GM18498 (cell line): Measurements from ENCODE around the gene RAP1GDS1.

ENCODE experiments used
- ATAC-seq: cut with Tn5 transposase; IDR thresholded peaks from one replicate; pipeline ENCODE4 v1.9.1; 2021; ENCODE audit warnings: mild to moderate bottlenecking, moderate library complexity; ENCODE audit not compliant: unreplicated experiment

RAP1GDS1 gene, protein sequence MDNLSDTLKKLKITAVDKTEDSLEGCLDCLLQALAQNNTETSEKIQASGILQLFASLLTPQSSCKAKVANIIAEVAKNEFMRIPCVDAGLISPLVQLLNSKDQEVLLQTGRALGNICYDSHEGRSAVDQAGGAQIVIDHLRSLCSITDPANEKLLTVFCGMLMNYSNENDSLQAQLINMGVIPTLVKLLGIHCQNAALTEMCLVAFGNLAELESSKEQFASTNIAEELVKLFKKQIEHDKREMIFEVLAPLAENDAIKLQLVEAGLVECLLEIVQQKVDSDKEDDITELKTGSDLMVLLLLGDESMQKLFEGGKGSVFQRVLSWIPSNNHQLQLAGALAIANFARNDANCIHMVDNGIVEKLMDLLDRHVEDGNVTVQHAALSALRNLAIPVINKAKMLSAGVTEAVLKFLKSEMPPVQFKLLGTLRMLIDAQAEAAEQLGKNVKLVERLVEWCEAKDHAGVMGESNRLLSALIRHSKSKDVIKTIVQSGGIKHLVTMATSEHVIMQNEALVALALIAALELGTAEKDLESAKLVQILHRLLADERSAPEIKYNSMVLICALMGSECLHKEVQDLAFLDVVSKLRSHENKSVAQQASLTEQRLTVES

DNA sequence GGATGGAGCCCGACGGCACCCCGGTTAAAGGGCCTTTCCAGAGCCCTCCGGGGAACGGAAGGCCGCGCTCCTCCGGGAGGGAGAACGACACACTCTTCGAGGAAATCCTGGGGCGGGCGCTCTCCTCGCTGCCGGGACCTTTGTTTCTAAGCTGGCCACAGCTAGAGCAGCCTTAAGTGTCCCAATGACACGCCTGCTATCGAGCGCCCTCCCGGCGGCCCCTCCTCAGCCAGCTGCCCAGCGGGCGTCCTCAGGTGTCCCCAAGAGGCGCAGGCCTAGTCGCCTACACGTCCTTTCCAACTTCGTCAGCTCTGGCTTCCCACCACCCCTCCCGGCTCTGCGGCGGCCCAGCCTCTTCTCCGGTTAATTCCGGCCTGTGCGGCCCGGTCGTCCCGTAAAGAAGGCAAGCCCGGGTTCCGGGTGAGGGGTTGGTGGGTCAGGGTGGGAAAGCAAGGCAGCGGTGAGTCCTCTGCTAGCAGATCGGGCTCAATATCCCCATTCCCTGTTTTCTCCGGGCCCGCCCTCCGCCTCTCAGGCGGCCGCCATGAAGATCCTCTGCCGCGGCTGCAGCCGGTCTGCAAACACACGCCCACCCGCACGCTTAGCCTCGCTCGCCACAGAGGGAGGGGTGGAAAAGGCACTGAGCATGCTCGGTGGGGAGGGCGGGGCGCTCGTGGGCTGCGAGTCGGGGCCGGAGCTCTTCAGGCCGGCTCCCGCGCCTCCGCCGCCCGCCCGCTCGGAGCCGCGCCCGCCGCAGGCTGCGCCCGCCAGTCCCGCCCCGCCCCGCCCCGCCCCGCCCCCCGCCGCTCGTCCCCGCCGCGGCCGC lies at the start of gene RAP1GDS1:
Gene RAP1GDS1, plus strand, starts transcription at position 806 of the 826 bp plus-strand sequence. CDS start 182 bp downstream, outside the sequence.
- peak; percentile 91 for ATAC-seq

DNA sequence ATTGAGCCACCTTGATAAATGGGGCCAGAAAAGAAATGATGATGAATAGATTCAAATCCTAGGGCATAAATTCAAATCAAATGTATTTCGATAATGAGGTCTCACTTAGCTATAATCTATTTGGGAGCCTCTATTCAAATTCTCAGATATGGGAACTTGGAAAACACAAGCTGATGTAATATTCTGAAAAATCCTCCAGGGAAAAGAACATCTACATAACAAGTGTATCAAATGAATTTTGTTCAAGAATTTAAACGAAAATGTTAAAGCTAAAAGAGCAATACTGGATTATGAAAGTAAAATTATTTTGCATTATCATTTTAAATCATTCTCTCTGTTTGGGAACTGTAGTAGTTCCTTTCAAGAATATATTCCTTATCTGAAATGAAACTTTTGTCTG lies 38.9 kb upstream of the RAP1GDS1 start:
- ATAC-seq, result no peak

DNA sequence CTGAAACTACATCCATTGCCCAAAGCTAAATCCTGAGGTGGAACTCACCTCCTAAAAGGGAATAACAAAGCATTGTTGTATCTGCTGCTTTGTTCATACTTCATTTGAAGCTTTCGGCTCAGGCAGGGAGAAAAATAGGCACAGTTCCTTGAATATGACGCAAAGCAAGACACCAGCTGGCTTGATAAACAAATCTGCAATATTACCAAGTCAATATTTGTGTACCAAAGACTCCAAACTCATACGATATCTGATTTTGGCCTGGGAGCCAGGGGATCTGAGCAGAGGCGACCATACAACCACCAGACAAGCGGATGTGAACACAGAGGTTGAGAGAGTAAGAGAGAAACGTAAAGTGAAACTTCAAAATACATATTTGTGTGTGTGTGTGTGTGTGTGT lies 34.8 kb upstream of the RAP1GDS1 start:
- no peak for ATAC-seq

DNA sequence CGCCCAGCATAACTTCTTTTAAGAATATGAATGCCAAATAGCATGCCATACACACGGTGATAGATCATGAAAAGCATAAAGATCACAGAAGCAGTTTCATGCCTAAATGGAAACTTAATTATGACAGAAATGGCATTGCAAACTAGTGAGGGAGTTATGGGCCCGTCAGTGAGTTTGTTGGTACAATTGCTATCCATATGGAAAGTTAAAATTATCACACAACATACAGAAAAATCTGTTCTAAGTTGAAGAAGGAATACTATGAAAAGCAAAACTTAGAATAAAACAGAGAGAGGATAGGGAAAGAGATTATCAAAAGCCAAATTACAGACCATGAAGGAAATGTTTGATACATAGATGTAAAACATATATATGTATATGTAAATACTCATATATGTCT lies 30.2 kb upstream of the RAP1GDS1 start:
- ATAC-seq, result no peak

DNA sequence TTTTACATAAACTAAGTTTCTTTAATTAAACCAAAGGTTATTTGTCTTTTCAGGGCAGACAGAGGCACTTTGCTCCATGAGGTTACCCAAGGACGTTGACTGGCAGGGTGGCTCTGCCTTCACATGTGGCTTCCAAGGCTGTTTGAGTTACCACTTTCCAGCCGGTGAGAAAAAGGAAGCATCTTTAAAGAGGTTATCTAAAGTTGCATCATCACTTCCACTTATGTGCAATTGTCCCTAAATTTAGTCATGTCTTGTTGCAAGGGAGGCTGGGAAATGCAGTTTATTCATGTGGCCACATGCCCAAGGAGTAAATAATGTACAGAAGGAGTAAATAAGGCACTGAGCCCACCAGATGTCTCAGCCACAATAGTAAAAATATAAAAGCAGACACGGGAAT lies 29.0 kb upstream of the RAP1GDS1 start:
- ATAC-seq, result no peak

DNA sequence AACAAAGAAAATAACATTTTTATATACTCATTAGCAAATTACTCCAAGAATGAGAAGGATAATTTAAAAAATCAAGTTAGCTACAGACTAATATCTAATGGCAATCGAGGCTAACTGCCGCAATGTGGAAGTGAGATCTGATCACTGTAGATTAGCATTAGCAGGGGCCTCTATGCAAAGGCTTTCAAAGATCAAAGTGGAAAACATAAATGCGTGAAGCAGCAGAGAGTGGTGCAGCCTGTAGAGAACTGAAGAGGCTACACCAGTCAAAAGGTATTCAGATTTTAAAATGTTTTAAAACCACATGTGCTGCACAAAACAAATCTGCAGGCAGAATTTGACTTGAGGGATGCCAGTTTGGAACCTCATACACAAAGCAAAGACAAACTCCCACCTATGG lies 24.0 kb upstream of the RAP1GDS1 start:
- ATAC-seq, result no peak

DNA sequence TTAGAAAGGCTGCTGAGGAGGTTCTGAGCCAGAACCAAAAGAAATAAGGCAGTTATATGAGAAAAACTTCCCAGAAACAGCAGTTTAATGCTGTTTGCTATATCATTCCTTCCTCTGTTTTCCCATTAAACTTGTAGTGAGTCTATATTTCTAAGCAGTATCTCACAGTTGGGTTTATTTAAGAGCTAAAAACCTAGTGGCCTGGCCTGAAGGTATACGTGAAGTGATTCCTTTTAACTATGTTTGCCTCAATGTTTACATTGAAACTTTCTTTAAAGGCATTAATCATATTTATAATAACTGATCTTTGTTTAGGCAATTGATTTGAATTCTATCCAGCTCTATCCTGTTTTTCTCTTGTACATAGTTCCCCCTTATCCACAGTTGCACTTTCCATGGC lies 19.1 kb upstream of the RAP1GDS1 start:
- ATAC-seq, result no peak

DNA sequence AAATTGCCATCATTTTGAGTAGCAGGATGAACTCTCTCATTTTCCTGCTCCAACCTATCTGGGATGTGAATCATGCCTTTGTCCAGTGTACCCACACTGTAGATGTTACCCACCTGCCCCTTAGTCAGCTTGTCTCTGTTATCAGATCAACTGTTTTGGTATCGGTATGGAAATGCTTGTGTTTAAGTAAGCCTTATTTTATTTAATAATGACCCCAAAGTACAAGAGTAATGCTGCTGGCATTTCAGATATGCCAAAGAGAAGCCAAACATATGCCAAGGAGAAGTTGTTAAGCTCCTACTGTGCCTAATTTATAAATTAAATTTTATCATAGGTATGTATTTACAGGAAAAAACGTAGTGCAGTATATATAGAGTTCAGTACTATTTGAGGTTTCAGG lies 18.6 kb upstream of the RAP1GDS1 start:
- no peak for ATAC-seq

DNA sequence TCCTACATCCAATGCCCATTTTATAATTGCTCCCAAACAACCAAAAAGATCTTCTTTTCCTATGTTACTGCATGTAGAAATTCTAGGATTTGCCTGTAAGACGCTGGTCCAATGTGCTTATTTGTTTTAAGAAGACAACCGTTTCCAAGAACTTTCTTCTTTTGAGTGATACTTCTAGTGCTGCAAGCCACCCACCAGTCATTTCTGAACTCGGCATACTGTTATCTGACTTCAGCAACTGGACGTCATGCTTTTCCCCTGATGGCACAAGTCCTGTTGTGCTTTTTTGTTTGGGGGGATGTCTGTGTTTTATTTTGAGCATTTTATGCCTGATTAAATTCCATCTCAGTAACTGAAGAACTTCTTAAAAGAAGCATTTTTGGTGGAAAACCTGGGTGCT lies 16.0 kb upstream of the RAP1GDS1 start:
- ATAC-seq, result no peak

DNA sequence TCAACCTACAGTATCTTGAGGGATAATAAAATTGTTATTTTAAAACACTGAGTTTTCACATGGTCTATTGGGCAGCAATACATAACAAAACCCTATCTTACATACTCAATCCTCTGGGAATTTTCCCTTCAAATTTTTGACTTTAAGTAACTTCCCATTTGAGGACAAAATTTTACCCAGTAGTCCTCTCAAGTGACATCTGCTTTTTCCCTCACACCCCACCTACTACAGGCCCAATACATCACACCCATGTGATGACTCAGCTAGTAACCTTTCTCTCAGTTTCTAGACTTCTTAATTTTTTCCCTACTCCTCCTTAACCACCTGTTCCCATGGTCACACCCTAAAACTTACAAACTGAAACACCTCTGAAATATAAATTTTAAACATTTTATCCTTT lies 12.2 kb upstream of the RAP1GDS1 start:
- ATAC-seq, result no peak

DNA sequence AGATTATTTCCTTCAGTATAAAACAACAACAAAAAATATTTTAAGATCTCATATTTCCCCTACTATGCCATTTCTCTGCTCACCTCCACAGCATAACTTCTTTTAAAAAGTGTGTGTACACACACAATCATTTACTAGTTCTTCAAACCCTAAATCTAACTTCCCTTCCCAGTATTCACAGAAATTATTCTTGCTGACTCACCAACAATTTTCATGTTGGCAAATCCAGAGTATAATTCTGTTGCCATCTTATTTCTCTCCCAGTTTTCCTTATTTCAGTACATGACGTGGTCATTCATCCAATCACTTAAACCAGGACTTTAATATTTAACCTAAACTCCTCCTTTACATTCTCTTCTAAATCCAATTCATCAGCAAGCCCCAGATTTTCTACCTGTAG lies 11.4 kb upstream of the RAP1GDS1 start:
- ATAC-seq, result no peak

DNA sequence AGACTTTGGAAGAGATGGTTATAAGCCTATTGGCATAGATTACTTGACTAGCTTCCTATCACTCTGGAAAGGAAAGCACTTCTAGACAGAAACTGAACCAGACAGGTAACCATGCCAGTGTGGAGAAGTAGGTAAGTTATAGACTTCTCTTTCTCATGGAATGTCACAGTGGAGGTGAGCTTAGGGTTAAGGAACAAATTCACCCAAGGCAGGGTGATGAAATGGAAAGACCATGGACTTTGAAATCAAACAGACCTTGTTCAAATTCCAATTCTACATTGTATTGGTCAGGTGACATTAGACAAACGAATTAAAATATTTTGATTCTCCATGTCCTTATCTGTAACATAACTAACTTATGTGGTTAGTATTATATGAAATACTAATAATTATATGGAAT lies 7.7 kb upstream of the RAP1GDS1 start:
- no peak for ATAC-seq

DNA sequence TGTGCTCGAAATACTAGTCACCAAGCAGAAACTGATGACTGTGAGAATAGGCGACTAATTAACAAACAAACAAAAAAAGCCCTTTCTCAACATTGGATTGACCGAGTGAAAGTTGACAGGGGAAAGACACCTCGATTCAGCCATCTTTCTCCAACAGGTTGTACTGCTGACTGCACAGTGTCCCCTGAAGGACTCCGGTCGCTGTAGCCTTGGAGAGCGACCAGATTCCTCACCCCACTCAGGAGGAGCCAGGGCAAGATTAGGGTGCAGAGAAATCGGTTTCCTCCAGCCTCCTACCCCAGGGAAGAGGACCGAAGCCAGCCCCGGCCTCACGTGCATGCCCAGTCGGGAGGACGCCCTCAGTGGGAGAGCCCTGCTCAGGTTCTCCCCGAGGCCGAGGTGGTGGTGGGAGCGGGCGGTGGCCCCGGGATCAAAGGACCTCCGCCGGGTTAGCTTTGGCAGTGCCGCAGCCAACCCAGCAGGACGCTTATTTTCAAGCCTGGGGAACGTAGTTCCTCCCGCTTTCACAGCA lies 1.1 kb upstream of the RAP1GDS1 start:
- peak; percentile 17 for ATAC-seq

DNA sequence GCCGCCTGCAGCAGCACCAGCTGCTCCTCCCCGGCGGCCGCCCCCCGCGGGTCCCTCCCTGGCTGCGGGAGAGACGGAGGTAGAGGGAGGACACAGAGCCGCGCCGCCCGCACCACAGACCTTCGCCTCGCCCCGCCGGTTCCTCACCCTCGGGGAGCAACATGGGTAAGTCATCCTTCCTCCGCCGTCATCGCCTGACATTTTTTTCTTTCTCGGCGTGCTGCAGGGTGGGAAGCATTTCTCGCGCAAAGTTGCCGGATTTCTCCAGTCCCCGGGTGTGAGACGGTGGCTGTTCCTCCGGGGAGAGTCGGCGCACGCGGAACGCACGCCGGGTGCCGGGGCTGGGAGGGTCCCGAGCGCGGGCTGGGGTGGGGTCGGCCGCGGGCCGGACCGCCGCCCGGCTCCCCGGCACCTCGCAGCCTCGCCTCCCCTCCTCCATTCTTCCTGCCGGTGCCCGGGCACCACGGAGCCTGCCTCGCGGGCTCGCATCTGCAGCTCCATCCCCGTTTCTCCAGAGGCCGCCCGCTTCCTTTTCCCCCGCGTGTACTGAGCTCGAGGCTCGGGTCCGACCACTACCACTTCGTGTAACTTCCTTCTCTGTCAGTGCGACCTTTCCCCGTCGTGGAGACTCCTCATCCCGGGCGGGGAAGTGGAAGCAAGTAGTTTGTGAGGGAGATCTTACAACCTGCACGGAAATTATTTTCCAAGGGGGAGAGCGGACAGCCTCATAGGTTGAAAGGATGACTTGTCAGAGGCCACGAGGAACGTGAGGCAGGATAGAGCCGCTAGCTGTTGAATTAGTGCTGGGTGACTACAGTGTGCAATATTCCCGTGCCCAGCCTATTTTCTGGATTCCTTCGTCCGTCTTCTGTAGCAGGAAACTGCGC lies 464 bp downstream of the RAP1GDS1 start:
- peak; percentile 23 for ATAC-seq

DNA sequence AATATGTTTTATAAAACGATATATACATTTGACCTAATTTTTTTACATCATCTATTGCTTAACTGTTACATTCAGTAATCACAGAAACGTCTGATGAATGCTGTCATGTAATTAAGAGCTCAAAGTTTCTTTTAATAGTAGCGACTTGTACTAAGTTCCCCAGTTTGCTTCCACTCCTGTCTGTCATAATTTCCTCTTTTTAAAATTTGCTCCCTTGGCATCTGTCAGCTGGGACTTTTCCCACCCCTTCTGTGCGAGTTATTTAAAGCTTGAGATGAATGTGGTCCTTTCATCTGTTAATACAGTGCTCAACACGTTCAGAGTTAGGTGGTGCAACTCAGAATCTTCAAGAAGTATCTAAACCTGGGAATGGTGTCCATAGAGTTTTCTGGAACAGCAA lies 1.2 kb downstream of the RAP1GDS1 start:
- no peak for ATAC-seq

DNA sequence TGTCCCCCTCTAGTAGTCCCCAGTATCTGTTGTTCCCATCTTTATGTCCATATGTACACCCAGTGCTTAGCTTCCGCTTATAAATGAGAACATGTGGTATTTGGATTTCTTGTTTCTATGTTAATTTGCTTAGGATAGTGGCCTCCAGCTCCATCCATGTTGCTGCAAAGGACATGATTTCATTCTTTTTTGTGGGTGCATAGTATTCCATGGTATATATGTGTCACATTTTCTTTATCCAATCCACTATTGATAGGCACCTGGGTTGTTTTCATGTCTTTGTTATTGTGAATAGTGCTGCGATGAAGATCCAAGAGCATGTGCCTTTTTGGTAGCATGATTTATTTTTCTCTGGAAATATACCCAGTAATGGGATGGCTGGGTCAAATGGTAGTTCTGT lies 6.3 kb downstream of the RAP1GDS1 start:
- ATAC-seq, result no peak

DNA sequence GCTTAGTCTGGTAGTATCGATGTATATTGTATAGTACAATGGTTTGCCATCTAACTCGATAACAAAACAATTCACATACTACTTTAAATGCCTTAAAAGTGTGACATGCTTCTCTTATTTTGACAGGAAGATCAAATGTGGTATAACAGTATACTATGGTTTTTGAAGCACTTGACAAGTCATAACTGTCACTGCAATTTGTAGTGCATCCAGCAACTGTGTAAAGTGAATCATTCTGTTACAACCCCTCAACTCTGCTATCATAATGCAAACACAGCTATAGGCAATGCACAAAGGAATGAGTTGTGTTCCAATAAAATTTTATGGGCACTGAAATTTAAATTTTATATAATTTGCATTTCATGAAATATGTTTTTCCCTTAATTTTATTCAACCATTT lies 14.0 kb downstream of the RAP1GDS1 start:
- no peak for ATAC-seq

DNA sequence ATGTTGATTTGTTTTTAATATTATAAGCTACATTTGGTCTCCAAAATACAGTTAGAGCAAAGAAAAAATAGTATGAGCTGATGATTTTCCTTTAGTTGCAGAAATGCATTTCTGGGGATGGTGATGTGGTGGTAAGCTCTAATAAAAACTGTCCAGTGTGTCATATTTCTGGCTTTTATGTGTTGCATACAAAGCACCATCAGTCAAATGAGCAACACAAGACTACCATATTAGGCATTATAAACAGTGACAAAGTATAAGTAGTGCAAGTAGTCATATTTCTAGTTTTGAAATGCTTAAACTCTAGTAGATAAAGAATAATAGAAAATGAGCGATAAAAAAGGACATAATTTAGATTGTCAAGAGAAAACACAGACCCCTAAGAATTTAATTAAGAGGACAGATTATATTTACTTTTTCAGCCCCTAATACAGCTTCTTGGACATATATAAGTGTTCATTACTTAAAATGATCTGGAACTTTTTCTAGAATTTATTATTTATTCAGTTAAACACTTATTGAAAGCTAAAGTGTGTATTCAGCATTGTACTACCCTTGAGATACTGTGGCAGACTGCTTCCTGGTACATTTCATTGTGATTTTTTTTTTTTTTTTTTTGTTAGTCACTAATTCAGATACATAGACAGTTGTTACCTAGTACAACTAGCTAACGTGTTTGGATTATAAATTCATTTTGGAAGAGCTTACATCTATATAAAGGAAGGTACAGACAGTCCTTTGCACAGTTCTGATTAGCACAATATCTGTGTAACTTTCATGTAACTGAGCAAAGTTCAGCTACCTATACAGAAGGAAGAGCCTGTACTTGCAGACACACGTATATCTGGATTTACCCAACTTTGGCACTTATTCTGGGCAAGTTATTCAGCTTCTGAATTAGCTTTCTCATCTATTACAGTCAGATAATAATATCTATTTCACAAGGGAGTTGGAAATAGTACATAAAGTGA lies 22.3 kb downstream of the RAP1GDS1 start:
- no peak for ATAC-seq

DNA sequence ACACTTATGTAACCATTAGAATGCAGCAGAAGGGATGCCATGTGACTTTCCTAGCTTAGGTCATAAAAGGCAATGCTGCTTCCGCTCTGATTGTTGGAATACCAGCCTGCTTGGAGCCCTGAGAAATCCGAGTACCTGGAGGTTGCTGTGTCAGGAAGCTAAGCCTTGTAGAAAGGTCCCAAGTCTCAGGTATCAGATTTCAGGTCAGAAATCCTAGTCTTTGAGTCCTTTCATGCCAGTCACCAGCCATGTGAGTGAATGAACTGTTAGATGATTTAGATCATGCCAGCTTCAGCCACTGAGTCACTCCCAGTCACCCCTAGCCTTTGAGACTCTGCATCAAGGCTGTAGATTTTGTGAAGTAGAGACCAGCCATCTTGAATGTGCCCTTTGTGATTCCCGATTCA lies 23.5 kb downstream of the RAP1GDS1 start:
- no peak for ATAC-seq
